ENCODE measurements around the gene ZDHHC19.
"Not testable (repeated sequence)": the region's sequence is repeated elsewhere in the genome, so short reads cannot be mapped to it uniquely, and the experiment has no call there.

ZDHHC19 gene

GRCh38 chr3:196210673-196211556 lies at the start of gene ZDHHC19:
Gene ZDHHC19 (minus strand): TSS chr3:196211400. CDS start chr3:196211315, 85 bp downstream.
- Histone ChIP-seq H3K4me3 (no peak within 1 kb of the TSS), H3K27ac (no peak within 1 kb of the TSS)
- DNase-seq (ENCODE audit: low spot score) = no peak
- TF ChIP-seq CTCF (IDR thresholded peaks at IDR 0.05) = no peak

GRCh38 chr3:196260784-196261183 lies 49.6 kb upstream of the ZDHHC19 start:
- no peak for DNase-seq (ENCODE audit: low spot score)
- no peak overlapping the region for H3K4me3 ChIP-seq
- no peak for TF ChIP-seq CTCF (IDR thresholded peaks at IDR 0.05)
- H3K27ac ChIP-seq = no peak overlapping the region

- Histone ChIP-seq H3K27ac (no peak overlapping the region), H3K4me3 (no peak overlapping the region)
- TF ChIP-seq CTCF (IDR thresholded peaks at IDR 0.05) = no peak
- DNase-seq (ENCODE audit: low spot score) = no peak
Observed at GRCh38 chr3:196255776-196256175, 44.6 kb upstream of the ZDHHC19 start.

GRCh38 chr3:196254376-196255283 lies 43.4 kb upstream of the ZDHHC19 start:
- Histone ChIP-seq H3K27ac (no peak overlapping the region), H3K4me3 (no peak overlapping the region)
- no peak for TF ChIP-seq CTCF (IDR thresholded peaks at IDR 0.05)
- DNase-seq (ENCODE audit: low spot score) = no peak

GRCh38 chr3:196251918-196252317 lies 40.7 kb upstream of the ZDHHC19 start:
- H3K27ac ChIP-seq = no peak overlapping the region
- no peak for TF ChIP-seq CTCF (IDR thresholded peaks at IDR 0.05)
- DNase-seq (ENCODE audit: low spot score) = no peak
- no peak overlapping the region for H3K4me3 ChIP-seq

- H3K27ac ChIP-seq = no peak overlapping the region
- no peak overlapping the region for H3K4me3 ChIP-seq
- DNase-seq (ENCODE audit: low spot score) = no peak
- no peak for TF ChIP-seq CTCF (IDR thresholded peaks at IDR 0.05)
Observed at GRCh38 chr3:196246612-196247308, 35.6 kb upstream of the ZDHHC19 start.

- DNase-seq (ENCODE audit: low spot score); H3K27ac ChIP-seq; H3K4me3 ChIP-seq: not testable (repeated sequence)
Observed at GRCh38 chr3:196244166-196244565, 33.0 kb upstream of the ZDHHC19 start.
